A673 (cell line): Measurements from ENCODE around the gene MTMR2.

Experiments
- CTCF ChIP-seq: fragments of 300-800, 200-600 bp; sonication (generic); conservative IDR thresholded peaks from 2 replicates; pipeline ENCODE4 v1.5.1; 2017; ENCODE audit warnings: low read depth, mild to moderate bottlenecking, antibody characterized with exemption, low read length, moderate library complexity, mixed read lengths
- EZH2 ChIP-seq: fragments of 200-600 bp; sonication (generic); IDR thresholded peaks from 2 replicates; pipeline ENCODE4 v1.6.1; 2017; ENCODE audit warnings: borderline replicate concordance, low read depth, mild to moderate bottlenecking, mixed read lengths, antibody characterized with exemption, low read length; ENCODE audit not compliant: poor library complexity, severe bottlenecking

- TF ChIP-seq EZH2 (no peak), CTCF (no peak)
Observed at GRCh38 chr11:95920460-95921105, 3.3 kb downstream of the MTMR2 start.
